A673 (cell line): ENCODE data around the gene AKAP8. TPM values are rescaled to one million over a fixed set of nuclear protein-coding genes. Genes with fewer than 3 reads are reported as not detected.

Experiments
- BruUV-seq: library from RNA; stranded (reverse); fragments of 400-500 nt; replicated peaks from 2 replicates; lab custom pipeline; 2021; lab: Mats Ljungman, UMichigan
- CTCF ChIA-PET: fragments of 300-600 bp; sonication (Branson Sonifier 250); formaldehyde crosslinking; loops from one replicate; lab custom pipeline; 2022; ENCODE audit warnings: antibody characterized with exemption; lab: Charles Lee
- POLR2A ChIA-PET: fragments of 300-600 bp; sonication (Branson Sonifier 250); formaldehyde crosslinking; loops from one replicate; lab custom pipeline; 2022; ENCODE audit warnings: antibody characterized with exemption; ENCODE audit not compliant: low non-redundant PET; lab: Charles Lee
- DNase-seq: peaks from one replicate; pipeline ENCODE4 v3.0.0-alpha.2; 2015; ENCODE audit warnings: low spot score
- H3K27ac ChIP-seq: fragments of 200-600 bp; sonication (generic); 2 replicates; pipeline ENCODE4 v1.5.1; 2016; ENCODE audit warnings: mixed run types, low read depth, mild to moderate bottlenecking, mixed read lengths, antibody characterized with exemption, low read length; ENCODE audit not compliant: poor library complexity, severe bottlenecking
- H3K27me3 ChIP-seq: fragments of 200-600 bp; sonication (generic); replicated peaks from 2 replicates; pipeline ENCODE4 v1.6.1; 2017; ENCODE audit warnings: mixed run types, low read depth, mild to moderate bottlenecking, mixed read lengths, antibody characterized with exemption, low read length; ENCODE audit not compliant: insufficient read depth, poor library complexity
- H3K36me3 ChIP-seq: fragments of 200-600 bp; sonication (generic); 2 replicates; pipeline ENCODE4 v1.6.1; 2016; ENCODE audit warnings: mixed run types, mild to moderate bottlenecking, mixed read lengths, antibody characterized with exemption, low read length; ENCODE audit not compliant: insufficient read depth, poor library complexity, severe bottlenecking
- H3K4me1 ChIP-seq: fragments of 200-600 bp; sonication (generic); 2 replicates; pipeline ENCODE4 v1.6.1; 2017; ENCODE audit warnings: mixed run types, mild to moderate bottlenecking, mixed read lengths, antibody characterized with exemption, low read length; ENCODE audit not compliant: insufficient read depth, poor library complexity, severe bottlenecking
- H3K4me3 ChIP-seq: fragments of 200-600 bp; sonication (generic); 2 replicates; pipeline ENCODE4 v1.5.1; 2016; ENCODE audit warnings: low read depth, mixed run types, mild to moderate bottlenecking, mixed read lengths, low read length; ENCODE audit not compliant: poor library complexity, severe bottlenecking
- H3K9me3 ChIP-seq: fragments of 200-600 bp; sonication (generic); 2 replicates; pipeline ENCODE4 v1.6.1; 2016; ENCODE audit warnings: mixed run types, low read depth, mild to moderate bottlenecking, mixed read lengths, antibody characterized with exemption, low read length; ENCODE audit not compliant: poor library complexity, severe bottlenecking
- CTCF ChIP-seq: fragments of 300-800, 200-600 bp; sonication (generic); conservative IDR thresholded peaks from 2 replicates; pipeline ENCODE4 v1.5.1; 2017; ENCODE audit warnings: low read depth, mild to moderate bottlenecking, antibody characterized with exemption, low read length, moderate library complexity, mixed read lengths
- EZH2 ChIP-seq: fragments of 200-600 bp; sonication (generic); IDR thresholded peaks from 2 replicates; pipeline ENCODE4 v1.6.1; 2017; ENCODE audit warnings: borderline replicate concordance, low read depth, mild to moderate bottlenecking, mixed read lengths, antibody characterized with exemption, low read length; ENCODE audit not compliant: poor library complexity, severe bottlenecking
- intact Hi-C: fragments of 100-400 bp; cut with micrococcal nuclease; formaldehyde crosslinking; loops from one replicate; pipeline ENCODE4 v1.10.0; 2022; ENCODE audit not compliant: unreplicated experiment
- total RNA-seq: library from RNA; stranded (reverse); gene quantifications from 2 replicates; pipeline ENCODE4 v1.2.3, GENCODE V29; 2021

The AKAP8 gene
- total RNA-seq, 1 experiment from 2014 or later, result 48.4 TPM

GRCh38 chr19:15324791-15325519 lies 54.6 kb downstream of the AKAP8 start:
- no TSS peak for BruUV-seq
- Histone ChIP-seq H3K36me3 (no peaks in the 10 kb centered on the region), H3K27me3 (no peaks in the 10 kb centered on the region), H3K4me1 (peaks cover 55% of the 10 kb centered on the region), H3K9me3 (no peaks in the 10 kb centered on the region), H3K27ac (peak overlapping the region; percentile 21), H3K4me3 (no peak overlapping the region)
- DNase-seq, result no peak
- CTCF ChIA-PET, result interaction anchor here (0.5 kb wide), 1 partner anchor 30 kb away, joined by 5 read pairs; no protein-coding TSS in a partner anchor
- POLR2A ChIA-PET, result interaction anchor here (0.6 kb wide), 1 partner anchor 26 kb away, joined by 10 read pairs; no protein-coding TSS in a partner anchor
- intact Hi-C loops, result loop anchor here (5.0 kb wide), 2 partner anchors 43 to 63 kb away; no protein-coding TSS in a partner anchor
- TF ChIP-seq EZH2 (no peak), CTCF (no peak)

- CTCF ChIA-PET, result no interaction called here
- Histone ChIP-seq H3K9me3 (no peaks in the 10 kb centered on the region), H3K36me3 (no peaks in the 10 kb centered on the region), H3K27me3 (no peaks in the 10 kb centered on the region), H3K27ac (no peak overlapping the region), H3K4me1 (peaks cover 60% of the 10 kb centered on the region), H3K4me3 (no peak overlapping the region)
- intact Hi-C loops, result loop anchor here (5.0 kb wide), 1 partner anchor 41 kb away; no protein-coding TSS in a partner anchor
- DNase-seq, result no peak
- no TSS peak for BruUV-seq
- POLR2A ChIA-PET, result interaction anchor here (0.6 kb wide), 1 partner anchor 25 kb away, joined by 10 read pairs; no protein-coding TSS in a partner anchor
- no peak for TF ChIP-seq CTCF
- TF ChIP-seq EZH2, result no peak
Measured at GRCh38 chr19:15323496-15324235, 55.9 kb downstream of the AKAP8 start.

- no TSS peak for BruUV-seq
- no peak overlapping the region for H3K27ac ChIP-seq
- H3K27me3 ChIP-seq, result no peaks in the 10 kb centered on the region
- H3K4me3 ChIP-seq, result no peak overlapping the region
- CTCF ChIA-PET, result no interaction called here
- no peaks in the 10 kb centered on the region for H3K9me3 ChIP-seq
- no peak for DNase-seq
- POLR2A ChIA-PET, result no interaction called here
- no peaks in the 10 kb centered on the region for H3K36me3 ChIP-seq
- intact Hi-C loops, result loop anchor here (5.0 kb wide), 1 partner anchor 39 kb away; no protein-coding TSS in a partner anchor
- H3K4me1 ChIP-seq, result peaks cover 67% of the 10 kb centered on the region
- TF ChIP-seq CTCF (no peak), EZH2 (no peak)
Measured at GRCh38 chr19:15321739-15322138, 57.8 kb downstream of the AKAP8 start.
